ENCODE measurements around the gene C1orf53. TPM values are rescaled to one million over a fixed set of nuclear protein-coding genes. Genes with fewer than 3 reads are reported as not detected.

Gene C1orf53
- total RNA-seq, 5 donors from 2014 or later (not counting 1 experiment from before 2014, with no cell fraction given): not detected

- Histone ChIP-seq H3K4me3 (ENCODE audit: control insufficient read depth in 1 of 2, extremely low read depth in 1 of 2, low read length in 1 of 2) (no peak overlapping the region), H3K27me3 (replicated peaks in 1 of 2; ENCODE audit: control insufficient read depth in 2 of 2, extremely low read depth in 1 of 2, insufficient read depth in 2 of 2, low read length in 1 of 2) (peaks cover 0 to 12% of the 10 kb centered on the region in 2 experiments), H3K9me3 (no peaks in the 10 kb centered on the region), H3K27ac (ENCODE audit: low read length) (no peak overlapping the region), H3K4me1 (ENCODE audit: control insufficient read depth in 1 of 2, extremely low read depth in 1 of 2, insufficient read depth in 2 of 2, low read length in 2 of 2) (no peaks in the 10 kb centered on the region), H3K36me3 (ENCODE audit: control insufficient read depth in 2 of 2, extremely low read depth in 1 of 2, insufficient read depth in 1 of 2, low read length in 1 of 2) (no peaks in the 10 kb centered on the region)
- ChIA-PET CTCF (no interaction called here), POLR2A (no interaction called here)
- DNase-seq (no peak), ATAC-seq (replicated peaks in 1 of 4) (no peak)
- WGBS (ENCODE audit: insufficient coverage): 86% methylated on average over 6 of the region's 7 CpGs
- H3K27me3 Mint-ChIP-seq: peaks cover 30 to 48% of the 10 kb centered on the region in 2 donors
- H3K4me1 Mint-ChIP-seq: no peaks in the 10 kb centered on the region
- no peaks in the 10 kb centered on the region for H3K36me3 Mint-ChIP-seq
- H3K9me3 Mint-ChIP-seq: no peaks in the 10 kb centered on the region
- H3K27ac Mint-ChIP-seq: no peak overlapping the region
- H3K4me3 Mint-ChIP-seq: no peak overlapping the region
Measured at GRCh38 chr1:197884173-197884572, 18.3 kb upstream of the C1orf53 start.

GRCh38 chr1:197890936-197891335, 11.5 kb upstream of the C1orf53 start:
- ChIA-PET POLR2A (no interaction called here), CTCF (interaction anchor here in 1 of 2 donors (1.1 kb wide), 1 partner anchor 34 kb away, joined by 3 read pairs; no protein-coding TSS in a partner anchor)
- Histone ChIP-seq H3K27ac (ENCODE audit: low read length) (no peak overlapping the region), H3K4me1 (ENCODE audit: control insufficient read depth in 1 of 2, extremely low read depth in 1 of 2, insufficient read depth in 2 of 2, low read length in 2 of 2) (no peaks in the 10 kb centered on the region), H3K9me3 (no peaks in the 10 kb centered on the region), H3K36me3 (ENCODE audit: control insufficient read depth in 2 of 2, extremely low read depth in 1 of 2, insufficient read depth in 1 of 2, low read length in 1 of 2) (no peaks in the 10 kb centered on the region), H3K4me3 (ENCODE audit: control insufficient read depth in 1 of 2, extremely low read depth in 1 of 2, low read length in 1 of 2) (no peak overlapping the region), H3K27me3 (replicated peaks in 1 of 2; ENCODE audit: control insufficient read depth in 2 of 2, extremely low read depth in 1 of 2, insufficient read depth in 2 of 2, low read length in 1 of 2) (peaks cover 0 to 7% of the 10 kb centered on the region in 2 experiments)
- Mint-ChIP-seq H3K9me3 (no peaks in the 10 kb centered on the region), H3K36me3 (no peaks in the 10 kb centered on the region), H3K4me1 (no peaks in the 10 kb centered on the region), H3K27me3 (peaks cover 37 to 56% of the 10 kb centered on the region in 2 donors), H3K27ac (no peak overlapping the region), H3K4me3 (no peak overlapping the region)
- 96% methylated on average over 2 of the region's 2 CpGs for WGBS (ENCODE audit: insufficient coverage)
- DNase-seq (no peak), ATAC-seq (replicated peaks in 1 of 4) (no peak)

- CTCF ChIA-PET: interaction anchor here in 1 of 2 donors (0.6 to 1.0 kb wide), 3 partner anchors 22 to 42 kb away, joined by 3 to 6 read pairs (median 4); no protein-coding TSS in a partner anchor
- ATAC-seq (replicated peaks in 1 of 4): no peak
- no peaks in the 10 kb centered on the region for H3K36me3 Mint-ChIP-seq
- H3K4me1 Mint-ChIP-seq: no peaks in the 10 kb centered on the region
- H3K27ac Mint-ChIP-seq: no peak overlapping the region
- DNase-seq: no peak
- Histone ChIP-seq H3K4me3 (ENCODE audit: control insufficient read depth in 1 of 2, extremely low read depth in 1 of 2, low read length in 1 of 2) (no peak overlapping the region), H3K36me3 (ENCODE audit: control insufficient read depth in 2 of 2, extremely low read depth in 1 of 2, insufficient read depth in 1 of 2, low read length in 1 of 2) (no peaks in the 10 kb centered on the region), H3K9me3 (no peaks in the 10 kb centered on the region), H3K4me1 (ENCODE audit: control insufficient read depth in 1 of 2, extremely low read depth in 1 of 2, insufficient read depth in 2 of 2, low read length in 2 of 2) (no peaks in the 10 kb centered on the region), H3K27me3 (replicated peaks in 1 of 2; ENCODE audit: control insufficient read depth in 2 of 2, extremely low read depth in 1 of 2, insufficient read depth in 2 of 2, low read length in 1 of 2) (peaks cover 0 to 9% of the 10 kb centered on the region in 2 experiments), H3K27ac (ENCODE audit: low read length) (no peak overlapping the region)
- peaks cover 51 to 65% of the 10 kb centered on the region in 2 donors for H3K27me3 Mint-ChIP-seq
- H3K4me3 Mint-ChIP-seq: no peak overlapping the region
- H3K9me3 Mint-ChIP-seq: no peaks in the 10 kb centered on the region
- POLR2A ChIA-PET: interaction anchor here in 1 of 2 donors (1.5 kb wide), 1 partner anchor 15 kb away, joined by 3 read pairs; no protein-coding TSS in a partner anchor
Measured at GRCh38 chr1:197892684-197893083, 9.7 kb upstream of the C1orf53 start.

- Mint-ChIP-seq H3K9me3 (no peaks in the 10 kb centered on the region), H3K36me3 (no peaks in the 10 kb centered on the region), H3K4me3 (no peak overlapping the region), H3K27ac (no peak overlapping the region), H3K4me1 (no peaks in the 10 kb centered on the region), H3K27me3 (peaks cover 46 to 55% of the 10 kb centered on the region in 2 donors)
- CTCF ChIA-PET: no interaction called here
- Histone ChIP-seq H3K9me3 (no peaks in the 10 kb centered on the region), H3K27me3 (replicated peaks in 1 of 2; ENCODE audit: control insufficient read depth in 2 of 2, extremely low read depth in 1 of 2, insufficient read depth in 2 of 2, low read length in 1 of 2) (peaks cover 0 to 12% of the 10 kb centered on the region in 2 experiments), H3K4me3 (ENCODE audit: control insufficient read depth in 1 of 2, extremely low read depth in 1 of 2, low read length in 1 of 2) (no peak overlapping the region), H3K27ac (ENCODE audit: low read length) (no peak overlapping the region), H3K4me1 (ENCODE audit: control insufficient read depth in 1 of 2, extremely low read depth in 1 of 2, insufficient read depth in 2 of 2, low read length in 2 of 2) (no peaks in the 10 kb centered on the region), H3K36me3 (ENCODE audit: control insufficient read depth in 2 of 2, extremely low read depth in 1 of 2, insufficient read depth in 1 of 2, low read length in 1 of 2) (no peaks in the 10 kb centered on the region)
- ATAC-seq (replicated peaks in 1 of 4) (no peak), DNase-seq (no peak)
- no CpG with 5 or more reads among the region's 2 CpGs for WGBS (ENCODE audit: insufficient coverage)
- POLR2A ChIA-PET: no interaction called here
Measured at GRCh38 chr1:197896301-197896700, 6.1 kb upstream of the C1orf53 start.

GRCh38 chr1:197899037-197899436, 3.4 kb upstream of the C1orf53 start:
- Mint-ChIP-seq H3K27ac (no peak overlapping the region), H3K4me1 (peaks cover 6 to 13% (median 12%) of the 10 kb centered on the region in 3 donors), H3K36me3 (no peaks in the 10 kb centered on the region), H3K4me3 (no peak overlapping the region), H3K9me3 (no peaks in the 10 kb centered on the region), H3K27me3 (peaks cover 40 to 44% of the 10 kb centered on the region in 2 donors)
- Histone ChIP-seq H3K9me3 (no peaks in the 10 kb centered on the region), H3K27ac (ENCODE audit: low read length) (no peak overlapping the region), H3K4me1 (ENCODE audit: control insufficient read depth in 1 of 2, extremely low read depth in 1 of 2, insufficient read depth in 2 of 2, low read length in 2 of 2) (peaks cover 2 to 9% of the 10 kb centered on the region in 2 experiments), H3K27me3 (replicated peaks in 1 of 2; ENCODE audit: control insufficient read depth in 2 of 2, extremely low read depth in 1 of 2, insufficient read depth in 2 of 2, low read length in 1 of 2) (peaks cover 0 to 14% of the 10 kb centered on the region in 2 experiments), H3K36me3 (ENCODE audit: control insufficient read depth in 2 of 2, extremely low read depth in 1 of 2, insufficient read depth in 1 of 2, low read length in 1 of 2) (no peaks in the 10 kb centered on the region), H3K4me3 (ENCODE audit: control insufficient read depth in 1 of 2, extremely low read depth in 1 of 2, low read length in 1 of 2) (no peak overlapping the region)
- ChIA-PET POLR2A (no interaction called here), CTCF (no interaction called here)
- DNase-seq (no peak), ATAC-seq (replicated peaks in 1 of 4) (no peak)
- WGBS (ENCODE audit: insufficient coverage): no CpG with 5 or more reads among the region's 1 CpG

GRCh38 chr1:197902131-197902453, 338 bp upstream of the C1orf53 start:
- Histone ChIP-seq H3K36me3 (ENCODE audit: control insufficient read depth in 2 of 2, extremely low read depth in 1 of 2, insufficient read depth in 1 of 2, low read length in 1 of 2) (no peaks in the 10 kb centered on the region), H3K27ac (ENCODE audit: low read length) (peak overlapping the region; percentile 42), H3K4me3 (ENCODE audit: control insufficient read depth in 1 of 2, extremely low read depth in 1 of 2, low read length in 1 of 2) (peak overlapping the region; percentile 65 to 70), H3K27me3 (replicated peaks in 1 of 2; ENCODE audit: control insufficient read depth in 2 of 2, extremely low read depth in 1 of 2, insufficient read depth in 2 of 2, low read length in 1 of 2) (peaks cover 8 to 20% of the 10 kb centered on the region in 2 experiments), H3K4me1 (ENCODE audit: control insufficient read depth in 1 of 2, extremely low read depth in 1 of 2, insufficient read depth in 2 of 2, low read length in 2 of 2) (peaks cover 2 to 9% of the 10 kb centered on the region in 2 experiments), H3K9me3 (no peaks in the 10 kb centered on the region)
- Mint-ChIP-seq H3K27me3 (peaks cover 49 to 52% of the 10 kb centered on the region in 2 donors), H3K36me3 (no peaks in the 10 kb centered on the region), H3K4me1 (peaks cover 6 to 13% (median 12%) of the 10 kb centered on the region in 3 donors), H3K27ac (peak overlapping the region; percentile 62 to 65), H3K9me3 (no peaks in the 10 kb centered on the region), H3K4me3 (peak overlapping the region; percentile 81 to 89 (median 86))
- ChIA-PET CTCF (interaction anchor here (1.0 to 2.0 kb wide), 3 partner anchors 23 to 33 kb away, joined by 3 to 7 read pairs (median 3); no protein-coding TSS in a partner anchor), POLR2A (interaction anchor here in 1 of 2 donors (0.6 to 0.7 kb wide), 2 partner anchors 133 to 386 kb away, joined by 3 to 5 read pairs; no protein-coding TSS in a partner anchor)
- ATAC-seq (replicated peaks in 1 of 4): no peak
- WGBS (ENCODE audit: insufficient coverage): 6% methylated on average over 4 of the region's 6 CpGs
- no peak for DNase-seq

Data from T-cell (primary cell).